GM12865 (cell line): ENCODE data around the gene BMPER.

Experiments used
- DNase-seq: peaks from one replicate; pipeline ENCODE4 v3.0.0; 2010; ENCODE audit warnings: low read depth
- H3K4me3 ChIP-seq: 2 replicates; pipeline ENCODE4 v1.5.1; 2011; ENCODE audit warnings: mild to moderate bottlenecking, low read depth, low read length, control low read depth
- CTCF ChIP-seq: IDR thresholded peaks from 2 replicates; pipeline ENCODE4 v1.5.1; 2011; ENCODE audit warnings: low read length, control low read depth, low read depth, inconsistent platforms; ENCODE audit not compliant: insufficient read depth; ENCODE audit errors: missing control alignments

BMPER gene

GRCh38 chr7:34191771-34192479 is 286.6 kb downstream of the BMPER start:
- H3K4me3 ChIP-seq, result no peak overlapping the region
- DNase-seq, result no peak
- no peak for TF ChIP-seq CTCF

GRCh38 chr7:34192906-34193305 is 287.6 kb downstream of the BMPER start:
- no peak for TF ChIP-seq CTCF
- H3K4me3 ChIP-seq, result no peak overlapping the region
- no peak for DNase-seq

GRCh38 chr7:34198231-34198641 is 292.9 kb downstream of the BMPER start:
- DNase-seq, result no peak
- TF ChIP-seq CTCF, result no peak
- H3K4me3 ChIP-seq, result no peak overlapping the region
